ENCODE results near the gene PACRG.

PACRG gene

GRCh38 chr6:162864911-162865310, 137.1 kb downstream of the PACRG start:
- DNase-seq (ENCODE audit: low read depth in 2 of 2), result no peak

GRCh38 chr6:162866656-162867055, 138.9 kb downstream of the PACRG start:
- DNase-seq (ENCODE audit: low read depth in 2 of 2), result no peak

- DNase-seq (ENCODE audit: low read depth in 2 of 2), result no peak
These were observed 140.6 kb downstream of the PACRG start for GRCh38 chr6:162868397-162868796.

GRCh38 chr6:162871966-162872365, 144.2 kb downstream of the PACRG start:
- DNase-seq (ENCODE audit: low read depth in 2 of 2), result no peak

GRCh38 chr6:162873537-162873936, 145.8 kb downstream of the PACRG start:
- DNase-seq (ENCODE audit: low read depth in 2 of 2), result no peak

GRCh38 chr6:162875070-162875469, 147.3 kb downstream of the PACRG start:
- no peak for DNase-seq (ENCODE audit: low read depth in 2 of 2)

- no peak for DNase-seq (ENCODE audit: low read depth in 2 of 2)
These were observed 155.2 kb downstream of the PACRG start for GRCh38 chr6:162882801-162883481.

GRCh38 chr6:162887981-162888689, 160.4 kb downstream of the PACRG start:
- no peak for DNase-seq (ENCODE audit: low read depth in 2 of 2)

- DNase-seq (ENCODE audit: low read depth in 2 of 2), result no peak
These were observed 161.5 kb downstream of the PACRG start for GRCh38 chr6:162889303-162889702.

GRCh38 chr6:162898011-162898410, 170.2 kb downstream of the PACRG start:
- DNase-seq (ENCODE audit: low read depth in 2 of 2), result no peak

GRCh38 chr6:162899148-162899547, 171.4 kb downstream of the PACRG start:
- DNase-seq (ENCODE audit: low read depth in 2 of 2), result no peak

GRCh38 chr6:162900503-162900902, 172.7 kb downstream of the PACRG start:
- DNase-seq (ENCODE audit: low read depth in 2 of 2), result no peak

GRCh38 chr6:162904069-162904663, 176.4 kb downstream of the PACRG start:
- no peak for DNase-seq (ENCODE audit: low read depth in 2 of 2)

- DNase-seq (ENCODE audit: low read depth in 2 of 2), result no peak
These were observed 178.7 kb downstream of the PACRG start for GRCh38 chr6:162906479-162906878.

GRCh38 chr6:162907876-162908481, 180.2 kb downstream of the PACRG start:
- no peak for DNase-seq (ENCODE audit: low read depth in 2 of 2)

- no peak for DNase-seq (ENCODE audit: low read depth in 2 of 2)
These were observed 185.4 kb downstream of the PACRG start for GRCh38 chr6:162913206-162913605.

- no peak for DNase-seq (ENCODE audit: low read depth in 2 of 2)
These were observed 189.7 kb downstream of the PACRG start for GRCh38 chr6:162917506-162917905.

- DNase-seq (ENCODE audit: low read depth in 2 of 2), result no peak
These were observed 193.3 kb downstream of the PACRG start for GRCh38 chr6:162921062-162921461.

- DNase-seq (ENCODE audit: low read depth in 2 of 2), result no peak
These were observed 193.8 kb downstream of the PACRG start for GRCh38 chr6:162921510-162922040.

- DNase-seq (ENCODE audit: low read depth in 2 of 2), result no peak
These were observed 194.9 kb downstream of the PACRG start for GRCh38 chr6:162922563-162923166.

GRCh38 chr6:162934844-162935243, 207.1 kb downstream of the PACRG start:
- no peak for DNase-seq (ENCODE audit: low read depth in 2 of 2)

GRCh38 chr6:162940426-162940825, 212.7 kb downstream of the PACRG start:
- no peak for DNase-seq (ENCODE audit: low read depth in 2 of 2)
